Neutrophil (primary cell): ENCODE results near the gene SIGLEC11.

Experiments
- H3K27ac ChIP-seq: fragments of 200-600 bp; sonication (generic); 2 replicates; pipeline ENCODE4 v1.5.1; 2016; ENCODE audit warnings: mild to moderate bottlenecking, moderate library complexity
- H3K27me3 ChIP-seq: fragments of 200-600 bp; sonication (generic); 2 replicates; pipeline ENCODE4 v1.6.0; 2016; ENCODE audit warnings: mild to moderate bottlenecking
- H3K36me3 ChIP-seq: fragments of 200-600 bp; sonication (generic); 2 replicates; pipeline ENCODE4 v1.5.1; 2017
- H3K4me1 ChIP-seq, 2 experiments: fragments of 200-600 bp in 1 of 2; sonication (generic) in 1 of 2; 1 replicate in 1 of 2; 2 replicates in 1 of 2; pipeline versions ENCODE4 v1.5.1 to v1.6.1; 2013 to 2016; ENCODE audit warnings: low read depth in 1 of 2, low read length in 1 of 2, mild to moderate bottlenecking in 1 of 2, moderate library complexity in 1 of 2; ENCODE audit not compliant: control insufficient read depth in 1 of 2, insufficient read depth in 1 of 2
- H3K4me3 ChIP-seq, 2 experiments: fragments of 200-600 bp in 1 of 2; sonication (generic) in 1 of 2; 1 replicate in 1 of 2; 2 replicates in 1 of 2; pipeline ENCODE4 v1.5.1; 2013 to 2016; ENCODE audit warnings: low read depth in 1 of 2, low read length in 1 of 2, mild to moderate bottlenecking in 1 of 2, moderate library complexity in 1 of 2
- H3K9me3 ChIP-seq: fragments of 200-600 bp; sonication (generic); 2 replicates; pipeline ENCODE4 v1.5.1; 2016
- CTCF ChIP-seq: fragments of 200-600 bp; sonication (generic); IDR thresholded peaks from 2 replicates; pipeline ENCODE4 v1.5.1; 2016; ENCODE audit warnings: antibody characterized with exemption

Gene SIGLEC11

GRCh38 chr19:49931293-49932040, 29.5 kb downstream of the SIGLEC11 start:
- peak overlapping the region; percentile 8 for H3K27ac ChIP-seq

GRCh38 chr19:49930483-49931011, 30.4 kb downstream of the SIGLEC11 start:
- H3K4me3 ChIP-seq: peak overlapping the region; percentile 63 to 97
- H3K36me3 ChIP-seq: no peaks in the 10 kb centered on the region
- no peaks in the 10 kb centered on the region for H3K9me3 ChIP-seq
- H3K27ac ChIP-seq: peak overlapping the region; percentile 8
- TF ChIP-seq CTCF: no peak
- H3K27me3 ChIP-seq: peaks cover 5% of the 10 kb centered on the region
- peaks cover 11 to 18% of the 10 kb centered on the region in 2 experiments for H3K4me1 ChIP-seq

More at GRCh38 chr19:49931293-49932040, 29.5 kb downstream of the SIGLEC11 start:
- TF ChIP-seq CTCF: no peak
- Histone ChIP-seq H3K4me3 (no peak overlapping the region), H3K9me3 (no peaks in the 10 kb centered on the region), H3K36me3 (no peaks in the 10 kb centered on the region), H3K4me1 (peaks cover 11 to 18% of the 10 kb centered on the region in 2 experiments), H3K27me3 (peaks cover 8% of the 10 kb centered on the region)

GRCh38 chr19:49929611-49930482, 31.1 kb downstream of the SIGLEC11 start:
- peaks cover under 1% of the 10 kb centered on the region for H3K36me3 ChIP-seq

GRCh38 chr19:49929121-49929610, 31.8 kb downstream of the SIGLEC11 start, which contains the start of the genes ATF5 and NUP62:
Gene ATF5 (plus strand): TSS chr19:49929205. CDS start chr19:49930851, 1,646 bp downstream.
Gene NUP62 (minus strand): TSS chr19:49929504. CDS start chr19:49909807, 19,697 bp downstream.
- TF ChIP-seq CTCF: no peak
- no peaks in the 10 kb centered on the region for H3K9me3 ChIP-seq
- peaks cover 5% of the 10 kb centered on the region for H3K27me3 ChIP-seq
- peak within 1 kb of the TSS; percentile 63 to 97 for H3K4me3 ChIP-seq
- H3K4me1 ChIP-seq: peaks cover 11 to 18% of the 10 kb centered on the region in 2 experiments
- peaks cover 7% of the 10 kb centered on the region for H3K36me3 ChIP-seq
- peak within 1 kb of the TSS; percentile 88 for H3K27ac ChIP-seq

More at GRCh38 chr19:49929611-49930482, 31.1 kb downstream of the SIGLEC11 start:
- Histone ChIP-seq H3K4me1 (peaks cover 11 to 18% of the 10 kb centered on the region in 2 experiments), H3K4me3 (peak overlapping the region; percentile 63 to 97), H3K27me3 (peaks cover 5% of the 10 kb centered on the region), H3K9me3 (no peaks in the 10 kb centered on the region), H3K27ac (peak overlapping the region; percentile 88)
- TF ChIP-seq CTCF: peak; percentile 28

- Histone ChIP-seq H3K36me3 (peaks cover 21% of the 10 kb centered on the region), H3K27me3 (peaks cover 2% of the 10 kb centered on the region), H3K27ac (no peak overlapping the region), H3K4me3 (no peak overlapping the region), H3K4me1 (peaks cover 11 to 18% of the 10 kb centered on the region in 2 experiments), H3K9me3 (no peaks in the 10 kb centered on the region)
- TF ChIP-seq CTCF: no peak
Observed at GRCh38 chr19:49927526-49928264, 33.3 kb downstream of the SIGLEC11 start.
